GM18511 (cell line): ENCODE results near the gene AKAP13.

Source experiments
- ATAC-seq: cut with Tn5 transposase; IDR thresholded peaks from one replicate; pipeline ENCODE4 v1.9.1; 2021; ENCODE audit warnings: mild to moderate bottlenecking, moderate library complexity; ENCODE audit not compliant: unreplicated experiment

Gene AKAP13

DNA sequence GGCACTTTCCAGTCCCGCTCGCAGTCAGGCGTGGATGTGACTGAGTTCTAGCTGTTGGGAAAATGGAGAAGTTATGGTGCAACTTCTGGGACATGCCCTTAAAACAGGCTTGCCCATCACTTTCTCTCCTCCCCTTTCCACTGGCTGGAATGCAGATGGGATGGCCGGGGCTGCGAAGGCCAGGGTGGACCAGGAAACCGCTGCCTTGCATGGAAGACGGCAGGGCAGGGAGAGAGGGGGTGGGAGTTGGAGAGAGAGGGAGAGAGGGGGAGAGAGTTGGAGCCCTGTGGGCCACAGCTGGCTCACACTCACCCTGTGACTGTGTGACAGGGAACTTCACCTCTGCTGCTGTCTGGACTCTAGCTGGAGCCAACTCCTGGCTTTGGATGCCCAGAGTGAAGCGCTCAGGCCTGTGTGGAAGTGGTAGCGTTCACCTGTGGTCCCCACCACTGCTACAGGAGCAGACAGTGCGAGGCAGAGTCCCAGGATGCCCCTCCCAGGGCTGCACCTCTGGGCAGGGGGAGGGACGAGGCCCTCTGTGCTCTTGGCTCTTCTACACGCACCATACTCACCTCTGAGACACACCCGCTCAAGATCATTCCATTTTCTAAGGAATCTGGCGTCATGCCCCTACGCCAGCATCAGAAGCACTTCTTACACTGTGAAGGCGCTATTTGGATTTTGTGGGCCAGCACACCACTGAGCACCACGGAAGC lies 377.7 kb downstream of the AKAP13 start:
- ATAC-seq: no peak

DNA sequence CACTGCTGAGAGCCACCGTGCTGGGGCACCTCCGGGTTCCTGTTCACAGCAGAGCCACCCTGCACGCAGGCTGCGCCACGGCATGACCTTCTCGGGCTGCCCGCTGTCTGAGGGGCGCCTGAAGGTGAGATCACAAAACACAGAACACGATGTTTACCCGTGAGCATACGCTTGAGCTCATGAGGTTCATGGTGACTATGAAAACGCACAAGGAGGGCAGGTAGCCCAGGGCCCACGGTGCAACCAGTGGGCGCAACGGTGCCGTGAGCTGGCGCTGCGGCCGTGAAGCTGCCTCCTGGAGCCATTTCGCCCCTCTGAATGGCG lies 378.2 kb downstream of the AKAP13 start:
- ATAC-seq: no peak

DNA sequence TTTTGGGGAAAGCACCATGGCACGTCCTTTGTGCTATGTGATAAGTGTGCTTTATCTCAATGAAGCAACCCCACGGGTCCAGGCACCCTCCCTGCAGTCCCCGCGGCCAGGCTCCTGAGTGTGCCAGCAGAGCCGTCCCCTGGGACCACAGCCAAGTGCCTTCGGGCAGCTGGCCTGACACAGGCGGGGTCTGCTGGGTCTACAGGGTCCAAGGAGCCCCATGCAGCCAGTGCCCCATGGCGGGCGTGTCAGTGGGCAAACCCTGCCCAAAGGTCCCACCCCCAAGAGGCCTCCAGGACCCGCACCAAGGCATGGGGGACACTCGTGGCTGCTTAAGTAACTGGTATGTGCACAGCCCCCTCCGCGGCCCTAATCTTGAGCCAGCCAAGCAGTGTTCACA lies 379.0 kb downstream of the AKAP13 start:
- no peak for ATAC-seq

DNA sequence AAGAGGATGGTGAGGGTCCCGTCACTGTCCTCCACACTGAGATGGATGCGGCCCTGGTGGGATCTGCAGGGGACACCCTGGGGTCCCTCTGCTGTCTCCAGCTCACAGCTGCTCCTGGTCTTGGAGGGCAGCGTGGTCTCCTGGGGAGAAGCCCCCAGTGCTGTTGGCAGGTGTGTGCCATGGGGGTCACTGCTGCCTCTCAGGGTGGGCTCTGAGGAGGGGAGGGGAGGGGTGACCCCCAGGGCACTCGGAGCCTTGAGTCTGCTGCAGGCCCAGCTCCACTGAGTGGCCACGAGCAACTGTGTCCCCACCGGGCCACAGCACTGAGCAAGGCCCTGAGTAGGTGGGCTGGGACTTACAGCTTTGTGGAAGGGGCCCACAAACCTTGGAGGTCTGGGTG lies 379.6 kb downstream of the AKAP13 start:
- no peak for ATAC-seq

DNA sequence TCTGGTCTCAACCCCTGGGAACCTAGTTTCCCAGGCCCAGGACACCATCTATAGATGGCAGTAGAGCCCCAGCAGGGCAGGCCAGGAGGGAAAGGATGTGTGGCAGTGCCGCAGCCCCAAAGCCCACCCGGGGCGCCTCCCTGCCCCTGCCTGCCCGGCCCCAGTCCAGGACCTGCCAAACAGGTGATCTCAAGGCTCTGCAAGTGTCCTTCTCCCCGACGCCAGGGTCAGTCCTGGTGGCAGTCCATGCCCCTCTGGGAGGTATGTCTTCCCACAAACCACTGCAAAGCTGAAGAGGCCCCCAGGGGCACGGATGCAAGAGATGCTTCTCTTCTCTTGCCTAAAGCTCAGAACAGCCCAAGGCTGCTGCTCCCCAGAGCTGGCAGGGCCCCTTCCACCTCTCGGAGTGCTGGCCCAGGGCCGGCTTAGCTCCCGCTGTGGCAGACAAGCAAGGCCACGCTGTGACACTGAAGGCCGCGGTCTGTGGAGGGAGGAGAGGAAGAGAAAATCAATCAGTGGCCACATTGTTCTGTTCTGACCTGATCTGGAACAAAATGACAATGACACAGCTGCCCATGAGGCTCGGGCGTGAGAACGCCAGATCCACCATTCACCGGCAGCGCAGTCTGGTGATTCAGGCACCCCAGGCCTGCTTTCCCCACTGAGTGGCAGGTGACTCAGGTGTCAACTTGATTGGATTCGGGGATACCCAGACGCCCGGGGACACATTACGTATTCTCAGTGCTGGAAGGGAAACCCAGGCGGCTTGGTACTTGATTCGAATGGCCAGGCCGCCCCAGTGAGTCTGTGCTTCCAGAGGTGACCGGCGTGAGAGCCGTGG lies 380.3 kb downstream of the AKAP13 start:
- no peak for ATAC-seq

DNA sequence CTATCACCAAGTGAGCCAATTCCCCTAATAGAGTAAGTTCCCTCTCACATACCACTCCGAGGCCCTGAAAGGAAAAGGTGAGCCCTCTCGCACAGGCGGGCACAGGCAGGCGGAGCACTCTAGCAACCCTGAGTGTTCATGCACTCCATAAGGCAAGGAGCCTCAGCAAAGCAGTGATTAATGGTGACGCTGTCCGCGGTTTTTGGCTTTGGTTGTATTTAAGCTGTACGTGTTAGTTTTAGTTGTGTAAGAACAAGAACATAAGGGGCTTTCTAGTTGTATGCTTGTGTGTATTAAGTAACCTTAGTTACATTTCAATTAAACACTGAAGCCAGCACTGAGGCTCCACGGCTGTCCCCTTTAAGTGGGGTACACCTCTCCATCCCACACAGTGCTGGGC lies 381.2 kb downstream of the AKAP13 start:
- ATAC-seq: no peak

DNA sequence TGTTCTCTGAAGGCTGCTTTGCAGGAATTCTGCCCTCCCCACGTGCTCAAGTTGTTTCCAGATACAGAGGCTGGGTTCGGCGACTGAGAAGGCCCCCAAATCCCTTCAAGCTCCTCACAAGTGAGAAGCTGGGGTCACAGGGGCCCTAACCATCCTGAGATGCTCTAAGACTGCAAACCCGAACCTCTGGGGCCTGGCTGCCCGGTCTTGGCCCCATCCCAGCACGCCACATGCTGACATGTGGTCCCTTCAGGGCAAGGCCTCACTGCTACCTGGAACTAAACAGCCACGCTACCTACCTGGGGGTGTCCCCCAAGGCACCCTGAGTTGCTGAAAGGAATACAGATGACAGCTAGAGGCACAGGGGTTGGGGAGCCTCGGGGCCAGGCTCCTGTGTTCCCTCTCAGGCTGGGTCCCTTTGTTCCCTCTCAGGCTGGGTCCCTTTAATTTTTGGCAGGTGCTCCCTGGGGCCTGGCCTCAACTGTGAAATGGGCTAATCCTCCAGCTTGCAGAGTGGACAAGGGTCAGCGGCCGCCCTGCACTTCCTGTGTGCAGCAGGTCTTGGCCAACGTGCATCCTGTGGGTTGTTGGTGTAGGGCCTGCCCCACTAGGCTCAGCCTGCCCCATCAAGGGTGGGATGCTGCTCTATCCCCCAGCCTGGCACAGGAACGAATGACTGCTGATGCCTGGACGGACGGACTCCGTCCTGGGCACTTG lies 381.8 kb downstream of the AKAP13 start:
- no peak for ATAC-seq

DNA sequence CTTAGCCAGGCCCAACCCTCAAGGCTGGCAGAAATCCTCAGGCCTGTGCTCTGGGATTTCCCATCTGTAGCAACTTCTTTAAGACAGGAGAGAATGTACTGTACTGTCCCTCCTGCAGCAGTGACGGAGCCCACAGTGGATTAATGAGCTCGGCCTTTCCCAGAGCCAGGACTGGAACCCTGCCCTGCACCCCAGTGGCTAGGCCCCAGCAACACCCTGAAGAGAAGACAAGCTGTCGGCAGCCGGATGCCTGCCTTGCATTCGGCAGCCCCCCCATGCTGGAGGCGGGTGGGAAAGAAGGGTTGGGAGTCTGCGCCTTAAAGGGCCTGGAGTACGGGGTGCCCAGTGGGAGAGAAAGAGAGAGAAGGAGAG lies 382.3 kb downstream of the AKAP13 start:
- no peak for ATAC-seq

DNA sequence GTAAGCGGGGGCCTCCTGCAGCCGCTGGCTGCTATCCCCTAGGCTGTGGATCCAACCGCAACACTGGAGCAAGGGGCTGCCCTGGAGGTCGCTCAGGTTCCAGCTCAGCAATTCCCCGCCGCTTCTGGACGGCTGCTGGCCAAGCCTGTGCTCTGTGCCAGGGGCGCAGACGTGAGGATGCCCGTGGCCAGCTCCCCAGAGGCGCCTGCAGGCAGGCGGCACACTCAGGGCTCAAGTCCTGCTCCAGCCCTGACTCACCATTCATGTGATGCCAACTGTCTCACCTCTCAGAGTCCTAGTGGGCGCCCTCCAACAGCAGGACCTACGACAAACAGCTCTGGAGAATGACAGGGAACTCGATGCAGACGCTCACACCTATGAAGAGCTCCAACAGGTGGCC lies 382.8 kb downstream of the AKAP13 start:
- ATAC-seq: no peak

DNA sequence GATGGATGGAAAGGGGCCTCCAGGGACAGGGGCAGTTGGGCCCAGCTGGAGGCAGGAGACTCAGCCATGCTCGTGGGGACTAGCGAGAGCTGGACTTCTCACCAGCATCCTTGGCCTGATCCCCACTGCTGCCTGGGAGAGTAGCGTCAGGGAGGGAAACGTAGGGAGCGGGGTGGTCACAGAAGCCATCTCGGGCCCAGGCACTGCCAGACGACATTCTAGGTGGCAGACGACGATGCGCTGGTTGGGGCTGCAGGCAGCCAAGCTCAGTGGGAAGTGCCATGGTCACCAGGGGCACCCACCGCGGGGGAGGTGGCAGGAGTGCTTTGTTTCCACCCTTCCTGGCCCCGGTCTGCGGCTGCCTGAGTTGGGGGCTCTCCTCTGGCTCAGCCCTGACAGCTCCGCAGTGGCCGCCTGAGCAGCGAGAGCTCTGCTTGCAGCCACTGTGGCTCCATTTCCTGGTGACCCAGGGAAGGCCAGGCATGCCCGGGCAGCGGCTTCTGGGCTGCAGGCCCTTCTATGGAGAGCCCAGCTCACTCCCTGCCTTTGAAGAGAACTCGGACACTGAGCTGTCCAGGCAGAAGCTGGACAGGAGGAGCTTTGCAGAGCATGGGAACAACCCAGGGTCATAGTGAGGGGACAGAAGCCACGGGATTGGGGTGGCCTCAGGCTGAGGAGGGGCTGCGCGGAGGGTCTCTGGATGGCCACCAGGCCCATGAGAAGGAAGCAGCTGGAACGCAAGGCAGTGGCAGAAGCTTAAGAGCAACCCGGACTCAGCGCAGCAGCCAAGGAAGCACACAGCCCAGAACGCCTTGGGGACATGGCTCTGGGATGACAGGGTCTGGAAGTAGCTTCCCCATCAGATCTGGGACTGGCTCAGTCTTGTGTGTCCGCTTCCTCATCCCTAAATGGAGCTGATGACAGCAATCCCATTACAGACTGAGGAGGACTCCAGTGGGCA lies 383.6 kb downstream of the AKAP13 start:
- no peak for ATAC-seq

DNA sequence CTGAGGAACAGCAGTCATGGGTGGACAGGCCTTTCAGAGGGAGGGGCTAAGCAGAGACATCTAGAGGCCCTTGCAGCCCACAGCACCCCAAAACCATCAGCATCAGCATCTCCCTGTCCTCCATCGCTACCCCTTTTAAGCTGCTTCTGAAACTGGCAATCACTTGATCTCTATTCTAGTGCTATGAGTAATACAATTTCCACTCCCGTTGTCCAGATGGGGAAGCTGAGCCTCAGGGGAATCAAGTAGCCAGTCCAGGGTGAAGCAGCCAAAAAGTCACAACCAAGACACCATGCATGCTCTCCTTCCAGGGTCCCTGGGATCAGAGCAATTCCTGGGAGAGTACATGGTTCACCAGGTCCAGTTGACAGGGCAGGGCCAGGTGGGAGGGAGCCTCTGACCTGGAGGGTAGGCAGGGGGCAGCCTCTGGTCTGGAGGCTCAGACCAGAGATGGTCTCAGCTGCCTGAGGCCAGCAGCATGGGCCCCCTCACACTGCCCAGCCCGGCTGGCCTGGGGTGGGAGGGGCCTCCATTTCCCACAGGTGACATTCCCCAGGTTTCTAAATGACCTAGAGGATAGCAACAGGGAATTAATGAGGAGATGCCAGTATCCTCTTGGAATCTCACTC lies 384.4 kb downstream of the AKAP13 start:
- ATAC-seq: no peak

DNA sequence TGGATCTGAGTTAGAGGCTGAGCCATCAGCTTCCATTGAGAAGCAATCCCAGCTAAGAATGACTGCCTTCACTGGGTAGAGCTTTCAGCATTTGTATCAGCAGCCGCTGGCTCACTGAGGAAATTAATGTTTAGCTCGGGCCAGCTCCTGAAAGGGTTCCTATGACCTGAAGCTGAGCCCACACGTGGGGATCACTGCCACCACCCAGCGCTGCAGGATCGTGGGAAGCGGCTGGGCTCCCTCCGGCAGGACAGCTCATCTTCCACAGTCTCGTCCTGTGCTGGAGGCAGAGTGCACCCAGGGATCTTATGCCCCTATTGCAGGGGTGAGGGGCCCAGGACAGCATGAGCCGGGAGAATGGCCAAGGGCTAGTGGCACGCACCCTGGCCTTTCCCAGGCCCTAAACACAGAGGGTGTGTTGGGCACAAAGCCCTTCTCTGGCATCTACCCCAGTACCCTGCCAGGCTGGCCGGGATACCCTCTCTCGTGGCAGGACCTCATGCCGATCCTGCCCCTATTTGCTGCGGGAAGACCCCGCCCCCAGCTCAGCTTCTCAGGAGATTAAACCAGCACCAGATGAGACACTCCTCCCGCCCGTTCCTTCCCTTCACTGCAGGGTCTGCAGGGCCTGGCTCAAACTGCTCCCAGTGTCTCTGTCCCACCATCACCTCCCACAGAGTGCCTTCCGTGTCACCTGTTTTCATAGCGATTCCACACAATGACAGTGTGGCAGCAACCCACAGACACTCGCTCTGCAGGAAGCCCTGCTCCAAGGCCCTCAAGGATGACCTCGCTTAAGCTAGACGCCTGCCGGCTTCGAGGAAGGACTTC lies 385.8 kb downstream of the AKAP13 start:
- ATAC-seq: no peak

DNA sequence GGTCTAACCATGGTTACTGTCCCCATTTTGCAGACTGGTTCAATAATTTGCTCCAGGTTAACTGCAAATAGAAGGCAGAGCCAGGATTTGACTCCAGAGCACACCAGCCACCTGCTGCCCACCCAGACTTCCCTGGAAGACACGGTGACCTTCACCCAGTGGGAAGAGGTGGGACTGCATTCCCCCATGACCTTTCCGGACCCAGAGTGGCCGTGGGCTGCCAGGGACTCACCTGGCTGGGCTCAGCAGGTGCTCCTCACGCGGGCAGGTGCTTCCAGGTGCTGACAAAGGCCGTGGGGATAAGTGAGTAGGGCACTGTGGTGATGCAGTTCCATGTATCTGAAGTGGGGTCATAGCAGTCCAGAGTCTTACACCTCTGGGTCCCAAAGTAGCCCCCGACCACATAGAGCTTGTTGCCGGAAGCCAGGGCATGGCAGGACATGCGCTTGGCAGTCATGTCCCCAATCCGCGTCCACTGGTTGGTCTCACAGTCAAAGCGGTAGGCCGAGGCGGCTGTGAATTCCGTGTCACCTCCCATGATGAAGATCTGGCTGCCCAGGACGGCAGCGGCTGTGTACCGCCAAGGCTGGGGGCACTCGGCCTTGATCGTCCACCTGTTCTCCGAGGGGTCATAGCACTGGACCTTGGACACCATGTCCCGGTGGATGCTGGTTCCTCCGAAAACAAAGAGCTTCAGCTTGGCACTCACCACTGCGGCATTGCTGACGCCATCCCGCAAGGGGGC lies 387.6 kb downstream of the AKAP13 start:
- no peak for ATAC-seq

DNA sequence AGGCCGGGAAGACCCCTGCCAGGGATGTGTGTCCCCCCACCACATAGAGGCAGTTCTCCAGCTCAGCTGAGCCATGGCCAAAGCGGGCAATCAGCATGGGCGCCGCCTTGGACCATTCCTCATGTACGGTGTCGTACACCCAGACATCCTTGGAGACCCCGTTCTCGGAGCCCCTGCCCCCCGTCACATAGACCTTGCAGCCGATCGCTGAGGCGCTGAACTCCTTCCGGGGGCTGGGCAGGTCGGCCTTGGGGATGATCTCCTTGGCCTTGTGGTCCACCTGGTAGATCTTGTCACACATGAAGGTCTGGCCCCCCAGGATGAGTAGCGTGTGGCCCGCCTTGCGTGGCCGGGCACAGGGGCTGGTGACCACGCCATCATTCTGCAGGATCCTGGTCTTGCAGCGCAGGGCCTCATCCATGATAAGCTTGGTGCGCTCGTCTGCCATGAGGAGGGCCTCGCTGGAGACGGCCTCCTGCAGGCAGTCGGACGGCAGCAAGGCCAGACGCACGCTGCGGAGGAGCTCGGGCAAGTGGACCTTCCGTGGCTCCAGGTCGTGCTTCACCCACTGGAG lies 388.3 kb downstream of the AKAP13 start:
- ATAC-seq: no peak

DNA sequence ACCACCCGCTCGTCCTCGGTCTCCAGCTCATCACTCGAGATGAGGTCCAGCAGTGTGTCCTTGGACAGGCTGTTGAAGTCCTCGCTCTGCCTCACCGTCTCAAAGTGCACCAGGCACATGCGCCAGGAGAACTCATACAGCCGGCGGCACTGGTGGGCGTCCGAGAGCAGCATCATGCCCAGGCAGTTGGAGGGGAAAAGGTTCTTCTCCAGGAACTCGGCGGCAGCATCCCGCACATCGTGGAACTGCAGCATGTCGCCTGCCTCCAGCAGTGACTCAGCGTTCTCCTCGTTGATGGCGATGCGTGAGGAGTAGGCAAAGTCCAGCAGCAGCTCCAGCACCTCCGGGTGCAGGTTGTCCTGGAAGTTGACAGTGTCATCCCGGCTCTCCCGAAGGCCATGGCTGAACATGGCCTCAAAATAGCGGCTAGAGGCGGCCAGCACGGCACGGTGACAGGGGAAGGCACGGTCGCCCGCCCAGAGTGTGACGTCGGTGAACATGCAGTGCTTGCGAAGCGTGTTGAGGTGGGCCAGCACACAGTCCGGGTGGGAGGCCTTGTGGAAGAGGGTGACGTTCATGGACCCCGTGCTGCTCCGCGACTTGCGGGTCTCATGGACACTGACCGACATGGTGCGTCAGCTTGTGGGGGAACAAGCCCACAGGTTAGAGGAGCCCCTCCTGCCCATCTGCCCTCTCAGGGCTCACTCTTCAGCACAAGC lies 388.9 kb downstream of the AKAP13 start:
- no peak for ATAC-seq

DNA sequence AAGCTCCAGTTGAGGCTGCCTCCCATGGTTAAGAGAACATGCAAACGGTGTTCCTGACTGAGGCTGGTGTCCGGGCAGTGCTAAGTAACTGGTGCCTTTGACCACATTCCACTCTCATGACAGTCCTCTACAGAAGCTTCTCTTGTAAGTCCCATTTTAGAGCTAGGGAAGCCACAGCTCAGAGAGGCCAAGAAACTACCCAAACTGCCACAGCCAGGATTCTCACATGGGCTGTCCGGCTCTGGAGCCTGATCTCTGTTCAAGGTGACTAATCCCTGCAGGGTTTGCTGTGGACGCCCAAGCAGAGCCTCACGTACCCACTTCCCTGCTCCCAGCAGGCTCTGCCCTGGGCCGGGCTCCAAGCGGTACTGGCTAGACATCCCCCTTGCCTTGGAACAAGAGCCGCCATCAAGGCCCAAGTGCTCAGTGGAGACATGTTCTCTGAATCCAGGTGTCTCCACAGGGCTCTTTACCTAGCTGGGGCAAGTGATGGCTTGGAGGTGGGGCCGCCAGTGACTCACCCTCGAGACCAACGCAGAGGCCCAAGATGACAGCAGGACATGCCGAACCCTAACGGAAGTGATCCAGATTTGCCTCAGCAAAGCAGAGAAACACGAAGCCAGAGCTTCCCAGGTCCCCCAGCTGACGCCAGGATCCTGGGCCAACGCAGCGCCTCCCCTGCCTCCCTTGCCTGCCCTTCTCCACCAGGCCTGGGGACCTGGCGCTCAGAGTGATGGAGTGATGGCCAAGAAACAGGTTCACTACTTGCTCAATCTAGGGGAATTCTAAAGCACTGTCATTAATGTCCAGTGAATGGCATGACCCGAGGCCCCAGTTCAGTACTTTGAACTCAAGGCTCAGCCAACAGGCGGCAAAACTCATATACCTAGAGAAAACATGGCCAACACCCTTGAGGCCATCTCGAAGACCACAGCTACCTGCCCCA lies 390.0 kb downstream of the AKAP13 start:
- ATAC-seq: no peak

DNA sequence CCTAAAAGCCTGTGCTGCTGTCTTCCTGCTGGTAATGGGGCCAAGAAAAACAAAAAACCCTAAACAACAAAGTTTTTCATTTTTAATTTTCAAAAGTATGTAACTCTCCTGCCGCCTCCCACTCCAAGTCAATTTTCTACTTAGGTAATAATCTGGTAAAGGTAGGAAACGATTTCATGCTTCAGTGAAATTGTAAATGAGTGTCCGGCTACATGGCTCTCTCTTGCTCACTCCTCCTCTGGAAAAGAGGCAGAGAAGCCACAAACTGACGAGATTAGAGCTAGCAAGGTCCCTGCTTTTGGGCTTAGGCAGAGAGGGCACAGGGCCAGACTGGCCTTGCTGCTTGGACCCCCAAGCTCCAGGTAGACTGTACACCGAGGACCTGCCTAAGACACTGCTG lies 390.9 kb downstream of the AKAP13 start:
- no peak for ATAC-seq
